ENCODE data around the gene FSD1.

- TF ChIP-seq POLR2A (IDR thresholded peaks at IDR 0.05) (no peak), POLR2AphosphoS5 (IDR thresholded peaks at IDR 0.05) (no peak), CTCF (IDR thresholded peaks at IDR 0.05) (no peak), EP300 (IDR thresholded peaks at IDR 0.05) (no peak)
These were observed 26.4 kb upstream of the FSD1 start for GRCh38 chr19:4278010-4278409.
